ENCODE data around the gene XRN2.

XRN2 gene

GRCh38 chr20:21391972-21392352 is 88.8 kb downstream of the XRN2 start:
- no peak for TF ChIP-seq CTCF (IDR thresholded peaks at IDR 0.05; ENCODE audit: poor library complexity, severe bottlenecking)
- Histone ChIP-seq H3K27me3 (ENCODE audit: insufficient read depth, poor library complexity, severe bottlenecking) (peaks cover 45% of the 10 kb centered on the region), H3K4me1 (ENCODE audit: insufficient read depth, poor library complexity, severe bottlenecking) (no peaks in the 10 kb centered on the region), H3K9me3 (ENCODE audit: severe bottlenecking) (no peaks in the 10 kb centered on the region), H3K36me3 (ENCODE audit: low read depth) (peaks cover 28% of the 10 kb centered on the region), H3K27ac (ENCODE audit: poor library complexity, severe bottlenecking) (no peak overlapping the region), H3K4me3 (ENCODE audit: severe bottlenecking) (no peak overlapping the region)
- DNase-seq (ENCODE audit: low spot score) (no peak), ATAC-seq (ENCODE audit: low read depth) (no peak)

DNA sequence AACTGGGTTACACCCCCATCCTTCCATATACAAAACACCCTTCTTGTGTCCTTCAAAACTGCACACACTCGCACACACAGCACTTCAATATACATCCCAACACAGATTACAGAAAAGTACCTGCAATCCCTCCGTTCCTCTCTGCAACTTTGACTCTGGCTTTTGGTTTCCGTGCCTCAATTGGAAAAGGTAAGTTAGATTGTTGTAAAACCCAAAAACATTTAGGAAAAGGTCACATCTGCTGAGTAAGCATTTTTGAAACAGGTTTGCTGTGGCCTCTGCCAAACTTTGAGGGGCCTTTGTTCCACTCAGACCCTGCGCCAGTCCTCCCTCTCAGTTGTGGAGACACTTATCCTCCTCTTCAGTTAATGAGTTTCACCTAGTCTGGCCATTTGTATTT is 90.0 kb downstream of the XRN2 start:
- H3K9me3 ChIP-seq (ENCODE audit: severe bottlenecking): no peaks in the 10 kb centered on the region
- DNase-seq (ENCODE audit: low spot score) (no peak), ATAC-seq (ENCODE audit: low read depth) (no peak)
- H3K27ac ChIP-seq (ENCODE audit: poor library complexity, severe bottlenecking): no peak overlapping the region
- H3K4me3 ChIP-seq (ENCODE audit: severe bottlenecking): no peak overlapping the region
- no peaks in the 10 kb centered on the region for H3K4me1 ChIP-seq (ENCODE audit: insufficient read depth, poor library complexity, severe bottlenecking)
- peaks cover 55% of the 10 kb centered on the region for H3K27me3 ChIP-seq (ENCODE audit: insufficient read depth, poor library complexity, severe bottlenecking)
- TF ChIP-seq CTCF (IDR thresholded peaks at IDR 0.05; ENCODE audit: poor library complexity, severe bottlenecking): no peak
- peaks cover 19% of the 10 kb centered on the region for H3K36me3 ChIP-seq (ENCODE audit: low read depth)

DNA sequence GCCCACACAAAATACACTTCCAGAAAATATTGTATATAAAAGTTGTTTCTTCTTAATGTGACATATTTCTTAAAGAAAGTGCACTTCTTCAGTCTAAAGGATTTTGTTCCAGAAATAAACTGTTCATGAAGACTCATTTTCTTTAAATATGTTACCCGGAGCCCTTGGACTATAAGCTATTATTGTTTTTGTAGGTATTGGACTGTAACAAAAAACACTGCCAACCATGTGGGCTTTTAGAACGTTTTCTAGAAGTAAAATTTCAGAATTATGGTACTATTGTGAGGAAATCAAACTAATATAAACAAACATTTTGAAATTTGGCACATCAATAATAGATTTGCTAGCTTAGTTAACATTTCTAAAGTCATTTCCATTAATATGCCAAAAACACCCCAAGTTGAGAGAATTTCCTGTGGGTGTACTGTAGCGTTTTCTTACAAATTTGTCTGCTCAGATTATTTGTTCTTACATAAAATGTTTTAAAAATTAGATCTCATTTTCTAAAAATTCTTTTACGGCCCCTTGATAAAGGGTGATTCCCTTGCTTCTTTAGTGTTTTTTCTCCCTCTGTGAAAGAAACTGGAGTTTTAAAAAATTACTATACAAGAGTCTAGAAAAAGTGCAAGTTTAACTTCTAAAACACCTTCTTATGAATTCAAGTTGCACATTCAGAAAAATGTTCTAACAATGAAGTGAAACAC is 90.8 kb downstream of the XRN2 start:
- Histone ChIP-seq H3K27ac (ENCODE audit: poor library complexity, severe bottlenecking) (no peak overlapping the region), H3K27me3 (ENCODE audit: insufficient read depth, poor library complexity, severe bottlenecking) (peaks cover 63% of the 10 kb centered on the region), H3K4me1 (ENCODE audit: insufficient read depth, poor library complexity, severe bottlenecking) (no peaks in the 10 kb centered on the region), H3K36me3 (ENCODE audit: low read depth) (peaks cover 11% of the 10 kb centered on the region), H3K4me3 (ENCODE audit: severe bottlenecking) (no peak overlapping the region), H3K9me3 (ENCODE audit: severe bottlenecking) (no peaks in the 10 kb centered on the region)
- DNase-seq (ENCODE audit: low spot score) (no peak), ATAC-seq (ENCODE audit: low read depth) (no peak)
- TF ChIP-seq CTCF (IDR thresholded peaks at IDR 0.05; ENCODE audit: poor library complexity, severe bottlenecking): no peak

GRCh38 chr20:21394551-21394950 is 91.4 kb downstream of the XRN2 start:
- no peak overlapping the region for H3K27ac ChIP-seq (ENCODE audit: poor library complexity, severe bottlenecking)
- ATAC-seq (ENCODE audit: low read depth): no peak
- TF ChIP-seq CTCF (IDR thresholded peaks at IDR 0.05; ENCODE audit: poor library complexity, severe bottlenecking): no peak
- H3K4me1 ChIP-seq (ENCODE audit: insufficient read depth, poor library complexity, severe bottlenecking): no peaks in the 10 kb centered on the region
- peaks cover 69% of the 10 kb centered on the region for H3K27me3 ChIP-seq (ENCODE audit: insufficient read depth, poor library complexity, severe bottlenecking)
- H3K4me3 ChIP-seq (ENCODE audit: severe bottlenecking): no peak overlapping the region
- H3K9me3 ChIP-seq (ENCODE audit: severe bottlenecking): no peaks in the 10 kb centered on the region
- DNase-seq (ENCODE audit: low spot score): no peak
- peaks cover 6% of the 10 kb centered on the region for H3K36me3 ChIP-seq (ENCODE audit: low read depth)

DNA sequence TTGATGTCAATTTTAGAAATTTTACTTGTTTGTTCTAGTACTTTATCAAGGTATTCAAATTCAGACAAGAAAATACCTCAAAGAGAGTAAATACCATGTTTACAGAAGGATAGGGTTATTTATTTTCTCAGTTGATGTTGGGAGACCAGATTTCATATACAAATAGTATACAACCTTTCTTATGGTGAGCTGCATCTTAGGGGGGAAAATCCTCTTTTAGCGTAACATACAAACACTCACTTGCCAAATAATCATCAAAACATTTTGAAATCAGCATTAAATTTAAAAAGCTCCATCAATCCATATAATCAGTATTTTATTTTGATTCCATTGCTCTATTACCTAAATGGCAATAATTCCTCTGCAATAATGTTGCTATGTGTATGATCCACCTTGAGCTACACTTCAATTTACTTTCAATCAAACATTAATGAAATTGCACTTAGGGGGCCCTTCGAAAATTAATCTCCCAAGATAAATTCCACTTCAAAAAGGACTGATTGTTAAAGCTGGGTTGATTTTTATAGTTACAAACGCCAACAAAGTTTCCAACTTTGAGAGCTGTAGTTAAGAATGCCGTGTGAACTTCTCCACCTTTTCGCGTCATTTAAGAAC is 92.0 kb downstream of the XRN2 start:
- no peak overlapping the region for H3K27ac ChIP-seq (ENCODE audit: poor library complexity, severe bottlenecking)
- no peaks in the 10 kb centered on the region for H3K4me1 ChIP-seq (ENCODE audit: insufficient read depth, poor library complexity, severe bottlenecking)
- DNase-seq (ENCODE audit: low spot score) (no peak), ATAC-seq (ENCODE audit: low read depth) (no peak)
- H3K9me3 ChIP-seq (ENCODE audit: severe bottlenecking): no peaks in the 10 kb centered on the region
- H3K36me3 ChIP-seq (ENCODE audit: low read depth): no peaks in the 10 kb centered on the region
- TF ChIP-seq CTCF (IDR thresholded peaks at IDR 0.05; ENCODE audit: poor library complexity, severe bottlenecking): no peak
- H3K27me3 ChIP-seq (ENCODE audit: insufficient read depth, poor library complexity, severe bottlenecking): peaks cover 75% of the 10 kb centered on the region
- H3K4me3 ChIP-seq (ENCODE audit: severe bottlenecking): no peak overlapping the region
